ENCODE data around the gene GABRR1. TPM values are rescaled to one million over a fixed set of nuclear protein-coding genes. Genes with fewer than 3 reads are reported as not detected.

Gene GABRR1
- total RNA-seq, 1 donor from 2014 or later: not detected

Other genes starting within 250 kb of the GABRR1 start
- 41.6 and 42.9 TPM in 2 replicates for gene PNRC1, start 136.6 kb downstream of the GABRR1 start, total RNA-seq
- under 0.01 TPM in 1 of 2 replicates, not detected in the other for gene SRSF12, start 99.3 kb downstream of the GABRR1 start, total RNA-seq
- 1.2 and 3.7 TPM in 2 replicates for gene PM20D2, start 71.3 kb downstream of the GABRR1 start, total RNA-seq
- gene GABRR2, start 97.9 kb upstream of the GABRR1 start, total RNA-seq: 0.22 and 0.40 TPM in 2 replicates
- 45.2 and 55.8 TPM in 2 replicates for gene UBE2J1, start 135.4 kb upstream of the GABRR1 start, total RNA-seq
- 0.22 and 0.60 TPM in 2 replicates for gene RRAGD, start 194.9 kb upstream of the GABRR1 start, total RNA-seq
- gene ANKRD6, start 215.8 kb upstream of the GABRR1 start, total RNA-seq: 3.7 and 13.9 TPM in 2 replicates